Measurements from ENCODE around the gene NUDT8. TPM values are rescaled to one million over a fixed set of nuclear protein-coding genes. Genes with fewer than 3 reads are reported as not detected.
A peak's percentile ranks its signal among the peaks of the same experiment; 100 is the strongest.

The NUDT8 gene
- total RNA-seq, 4 donors from 2014 or later = 11.0 to 21.3 (median 20.0) TPM

DNA sequence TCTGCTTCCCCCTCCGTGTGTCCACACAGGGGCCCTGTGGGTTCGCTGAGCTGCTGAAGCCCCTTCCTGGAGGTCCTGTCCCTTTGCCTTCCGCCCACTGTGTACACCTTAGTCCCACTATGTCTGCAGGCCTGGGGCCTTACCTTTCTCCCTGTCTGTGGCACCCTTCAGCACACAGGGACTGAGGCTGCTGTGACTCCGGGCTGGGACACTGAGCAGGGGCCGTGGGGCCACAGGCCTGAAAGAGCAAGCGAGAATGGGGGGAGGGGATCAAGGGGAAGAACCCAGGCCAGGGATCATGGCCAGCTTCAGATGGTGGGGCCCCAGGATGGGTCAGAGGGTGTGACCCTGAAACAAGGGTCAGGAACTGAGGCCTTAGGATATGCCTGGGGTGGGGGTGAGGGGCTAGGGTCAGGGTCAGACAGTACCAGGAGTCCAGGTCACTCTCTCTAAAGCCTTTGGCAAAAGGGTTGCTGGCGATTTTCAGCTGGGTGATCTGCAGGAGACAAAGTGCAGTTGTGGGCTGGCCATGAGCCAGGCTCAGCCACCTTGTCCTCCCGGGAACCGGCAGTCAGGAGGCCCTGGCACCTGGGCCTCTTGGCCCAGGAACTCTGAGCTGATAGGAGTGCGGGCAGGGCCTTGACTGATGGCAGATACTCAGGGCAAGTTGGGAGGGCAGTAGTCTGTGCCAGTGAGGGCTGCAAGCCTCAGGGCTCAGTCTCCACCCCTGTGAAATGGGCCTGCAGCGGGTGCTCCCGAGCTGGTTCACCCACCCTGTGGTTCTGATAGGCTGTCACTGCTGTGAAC lies 2.6 kb upstream of the NUDT8 start:
- peak overlapping the region in 1 of 4 donors; percentile 96 for H3K27ac ChIP-seq
- no peaks in the 10 kb centered on the region for H3K27me3 ChIP-seq
- H3K4me1 ChIP-seq = peaks cover 0 to 23% (median 10%) of the 10 kb centered on the region in 4 donors
- H3K9me3 ChIP-seq = no peaks in the 10 kb centered on the region
- 88% methylated on average over 12 of the region's 12 CpGs for WGBS, 2 donors
- no peak overlapping the region for H3K4me3 ChIP-seq
- H3K36me3 ChIP-seq = peaks cover 0 to 8% (median 0%) of the 10 kb centered on the region in 3 donors
- TF ChIP-seq EP300 (IDR thresholded peaks at IDR 0.05) (no peak), POLR2A (IDR thresholded peaks at IDR 0.05) (no peak)
- TF ChIP-seq, protein P1, sequence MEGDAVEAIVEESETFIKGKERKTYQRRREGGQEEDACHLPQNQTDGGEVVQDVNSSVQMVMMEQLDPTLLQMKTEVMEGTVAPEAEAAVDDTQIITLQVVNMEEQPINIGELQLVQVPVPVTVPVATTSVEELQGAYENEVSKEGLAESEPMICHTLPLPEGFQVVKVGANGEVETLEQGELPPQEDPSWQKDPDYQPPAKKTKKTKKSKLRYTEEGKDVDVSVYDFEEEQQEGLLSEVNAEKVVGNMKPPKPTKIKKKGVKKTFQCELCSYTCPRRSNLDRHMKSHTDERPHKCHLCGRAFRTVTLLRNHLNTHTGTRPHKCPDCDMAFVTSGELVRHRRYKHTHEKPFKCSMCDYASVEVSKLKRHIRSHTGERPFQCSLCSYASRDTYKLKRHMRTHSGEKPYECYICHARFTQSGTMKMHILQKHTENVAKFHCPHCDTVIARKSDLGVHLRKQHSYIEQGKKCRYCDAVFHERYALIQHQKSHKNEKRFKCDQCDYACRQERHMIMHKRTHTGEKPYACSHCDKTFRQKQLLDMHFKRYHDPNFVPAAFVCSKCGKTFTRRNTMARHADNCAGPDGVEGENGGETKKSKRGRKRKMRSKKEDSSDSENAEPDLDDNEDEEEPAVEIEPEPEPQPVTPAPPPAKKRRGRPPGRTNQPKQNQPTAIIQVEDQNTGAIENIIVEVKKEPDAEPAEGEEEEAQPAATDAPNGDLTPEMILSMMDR (IDR thresholded peaks at IDR 0.05) = no peak
- DNase-seq (ENCODE audit: low spot score in 2 of 2) = no peak

- Histone ChIP-seq H3K27me3 (no peaks in the 10 kb centered on the region), H3K4me1 (peaks cover 0 to 23% (median 10%) of the 10 kb centered on the region in 4 donors), H3K9me3 (no peaks in the 10 kb centered on the region), H3K4me3 (no peak overlapping the region), H3K27ac (peak overlapping the region in 1 of 4 donors; percentile 96), H3K36me3 (peaks cover 0 to 8% (median 0%) of the 10 kb centered on the region in 3 donors)
- WGBS, 2 donors = 89 to 95% methylated on average over 2 of the region's 2 CpGs
- TF ChIP-seq EP300 (IDR thresholded peaks at IDR 0.05) (no peak), POLR2A (IDR thresholded peaks at IDR 0.05) (no peak)
- TF ChIP-seq, protein P1 (IDR thresholded peaks at IDR 0.05) = no peak
- DNase-seq (ENCODE audit: low spot score in 2 of 2) = no peak
Observed at GRCh38 chr11:67631853-67632174, 2.1 kb upstream of the NUDT8 start.

GRCh38 chr11:67631411-67631810 lies 1.7 kb upstream of the NUDT8 start:
- no peak overlapping the region for H3K4me3 ChIP-seq
- TF ChIP-seq, protein P1 (IDR thresholded peaks at IDR 0.05) = no peak
- TF ChIP-seq POLR2A (IDR thresholded peaks at IDR 0.05) (no peak), EP300 (IDR thresholded peaks at IDR 0.05) (no peak)
- WGBS, 2 donors = 82 to 84% methylated on average over 5 to 7 of the region's 7 CpGs
- H3K9me3 ChIP-seq = no peaks in the 10 kb centered on the region
- peaks cover 0 to 23% (median 10%) of the 10 kb centered on the region in 4 donors for H3K4me1 ChIP-seq
- H3K27me3 ChIP-seq = no peaks in the 10 kb centered on the region
- H3K36me3 ChIP-seq = peaks cover 0 to 8% (median 0%) of the 10 kb centered on the region in 3 donors
- H3K27ac ChIP-seq = peak overlapping the region in 3 of 4 donors; percentile 96 to 97 (median 97)
- no peak for DNase-seq (ENCODE audit: low spot score in 2 of 2)

GRCh38 chr11:67630943-67631331 lies 1.2 kb upstream of the NUDT8 start:
- Histone ChIP-seq H3K4me1 (peaks cover 0 to 23% (median 10%) of the 10 kb centered on the region in 4 donors), H3K27ac (peak overlapping the region; percentile 81 to 97 (median 96)), H3K27me3 (no peaks in the 10 kb centered on the region), H3K9me3 (no peaks in the 10 kb centered on the region), H3K36me3 (peaks cover 0 to 8% (median 0%) of the 10 kb centered on the region in 3 donors), H3K4me3 (peak overlapping the region; percentile 64 to 87 (median 72))
- WGBS, 2 donors = 55 to 57% methylated on average over 11 to 16 of the region's 16 CpGs
- TF ChIP-seq POLR2A (IDR thresholded peaks at IDR 0.05) = no peak
- TF ChIP-seq EP300 (IDR thresholded peaks at IDR 0.05) = no peak
- TF ChIP-seq, protein P1 (IDR thresholded peaks at IDR 0.05) = no peak
- DNase-seq (ENCODE audit: low spot score in 2 of 2) = no peak

DNA sequence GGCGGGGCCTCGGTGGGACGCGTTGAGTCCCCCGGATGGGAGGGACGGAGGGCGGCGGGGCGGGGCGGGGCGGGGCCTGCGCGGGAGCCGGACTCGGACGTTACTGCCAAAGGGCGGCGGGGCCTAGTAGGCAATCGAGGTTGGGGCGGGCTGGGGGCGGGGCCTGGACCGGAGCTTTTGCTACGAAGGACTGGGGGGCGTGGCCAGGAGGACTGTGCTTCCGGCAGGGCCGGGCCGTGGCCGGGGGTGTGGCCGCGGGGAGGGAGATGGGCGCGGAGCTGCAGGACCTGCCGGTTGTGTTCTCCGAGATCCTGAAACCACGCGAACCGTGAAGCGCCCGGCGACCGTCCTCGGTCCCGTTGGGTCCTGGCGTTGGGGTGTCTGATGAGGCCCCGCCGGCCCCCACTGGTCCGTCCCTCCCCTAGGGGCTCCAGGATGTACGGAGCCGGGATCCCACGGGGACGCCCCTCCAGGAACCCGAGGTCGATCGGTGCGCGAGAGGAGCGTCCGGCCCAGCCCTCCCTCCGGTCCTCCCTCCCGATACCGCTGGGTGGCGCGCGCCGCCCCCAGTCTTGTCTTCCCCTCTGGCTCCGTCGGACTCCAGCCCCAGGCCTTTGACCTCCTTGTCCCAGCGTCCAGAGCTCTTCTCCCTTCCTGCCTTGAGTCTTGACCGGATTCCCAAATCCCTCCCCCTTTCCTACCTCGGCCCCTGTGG lies 648 bp upstream of the NUDT8 start:
- Histone ChIP-seq H3K4me1 (peaks cover 0 to 23% (median 10%) of the 10 kb centered on the region in 4 donors), H3K9me3 (no peaks in the 10 kb centered on the region), H3K4me3 (peak overlapping the region; percentile 64 to 87 (median 72)), H3K27me3 (no peaks in the 10 kb centered on the region), H3K36me3 (peaks cover 0 to 8% (median 0%) of the 10 kb centered on the region in 3 donors), H3K27ac (peak overlapping the region; percentile 85 to 97 (median 96))
- DNase-seq (ENCODE audit: low spot score in 2 of 2) = peak; percentile 97 to 98
- WGBS, 2 donors = 1% methylated on average over 64 to 68 of the region's 70 CpGs
- peak in 1 of 2 donors; percentile 61 for TF ChIP-seq EP300 (IDR thresholded peaks at IDR 0.05)
- TF ChIP-seq POLR2A (IDR thresholded peaks at IDR 0.05) = peak in 1 of 2 donors; percentile 75
- TF ChIP-seq, protein P1 (IDR thresholded peaks at IDR 0.05) = peak; percentile 64 to 90 (median 69)
